Liver (tissue), 9 donors: Measurements from ENCODE around the gene NTN3. TPM values are rescaled to one million over a fixed set of nuclear protein-coding genes. Genes with fewer than 3 reads are reported as not detected.

ENCODE experiments used
- DNase-seq: peaks from one replicate; pipeline ENCODE4 v3.0.0-alpha.2; 2017; ENCODE audit warnings: low spot score
- H3K27ac ChIP-seq, 2 donors: one replicate each; pipeline ENCODE4 v1.7.0; 2013; ENCODE audit warnings: inconsistent platforms in 2 of 2, low read length in 2 of 2, control low read depth in 1 of 2, low read depth in 1 of 2, mild to moderate bottlenecking in 1 of 2
- H3K27me3 ChIP-seq, 4 donors: one replicate each; pipeline versions ENCODE4 v1.6.1 to v1.7.0; 2013; ENCODE audit warnings: low read length in 3 of 4, inconsistent platforms in 1 of 4, mild to moderate bottlenecking in 1 of 4, moderate library complexity in 1 of 4; ENCODE audit not compliant: control insufficient read depth in 4 of 4, insufficient read depth in 4 of 4
- H3K36me3 ChIP-seq, 4 donors: one replicate each; pipeline versions ENCODE4 v1.6.1 to v1.7.0; 2013; ENCODE audit warnings: low read length in 3 of 4, mild to moderate bottlenecking in 3 of 4, low read depth in 1 of 4, moderate library complexity in 1 of 4; ENCODE audit not compliant: control insufficient read depth in 4 of 4, insufficient read depth in 3 of 4
- H3K4me1 ChIP-seq, 4 donors: one replicate each; pipeline versions ENCODE4 v1.6.1 to v1.7.0; 2013; ENCODE audit warnings: low read length in 3 of 4, mild to moderate bottlenecking in 3 of 4, moderate library complexity in 1 of 4; ENCODE audit not compliant: control insufficient read depth in 4 of 4, insufficient read depth in 4 of 4
- H3K4me3 ChIP-seq, 3 donors: one replicate each; pipeline versions ENCODE4 v1.6.1 to v1.7.0; 2013; ENCODE audit warnings: low read length in 3 of 3, control low read depth in 1 of 3, low read depth in 1 of 3, mild to moderate bottlenecking in 1 of 3
- H3K9ac ChIP-seq, 2 donors: one replicate each; pipeline ENCODE4 v1.7.0; 2013; ENCODE audit warnings: low read length in 2 of 2, mild to moderate bottlenecking in 2 of 2, moderate library complexity in 2 of 2, control low read depth in 1 of 2, low read depth in 1 of 2
- H3K9me3 ChIP-seq, 4 donors: one replicate each; pipeline versions ENCODE4 v1.6.1 to v1.7.0; 2013; ENCODE audit warnings: low read length in 3 of 4; ENCODE audit not compliant: control insufficient read depth in 4 of 4
- ATF3 ChIP-seq: IDR thresholded peaks from 2 replicates; pipeline ENCODE4 v1.6.1; 2016; ENCODE audit warnings: antibody characterized with exemption
- CTCF ChIP-seq: fragments of 150-350 bp; IDR thresholded peaks from 2 replicates; pipeline ENCODE4 v1.5.1; 2017; ENCODE audit warnings: improper control_type of control experiment, low read depth, low read length; ENCODE audit not compliant: missing input control
- EGR1 ChIP-seq, 2 donors: IDR thresholded peaks; 2 replicates each; pipeline ENCODE4 v1.6.1; 2016 to 2018; ENCODE audit warnings: antibody characterized with exemption in 2 of 2, low read depth in 2 of 2
- FOXA2 ChIP-seq: IDR thresholded peaks from 2 replicates; pipeline ENCODE4 v1.6.1; 2016; ENCODE audit warnings: antibody characterized with exemption
- MAX ChIP-seq: IDR thresholded peaks from 2 replicates; pipeline ENCODE4 v1.6.1; 2016; ENCODE audit warnings: antibody characterized with exemption
- NR2F2 ChIP-seq: IDR thresholded peaks from 2 replicates; pipeline ENCODE4 v1.6.1; 2016; ENCODE audit warnings: antibody characterized with exemption
- RAD21 ChIP-seq, 2 donors: IDR thresholded peaks; 2 replicates each; pipeline ENCODE4 v1.6.1; 2016; ENCODE audit warnings: antibody characterized with exemption in 2 of 2, mild to moderate bottlenecking in 2 of 2
- REST ChIP-seq: IDR thresholded peaks from 2 replicates; pipeline ENCODE4 v1.6.1; 2016; ENCODE audit warnings: antibody characterized with exemption, mild to moderate bottlenecking
- RXRA ChIP-seq, 2 donors: IDR thresholded peaks; 2 replicates each; pipeline ENCODE4 v1.6.1; 2017 to 2018; ENCODE audit warnings: antibody characterized with exemption in 2 of 2, mild to moderate bottlenecking in 1 of 2
- TAF1 ChIP-seq: conservative IDR thresholded peaks from 2 replicates; pipeline ENCODE4 v1.6.1; 2016; ENCODE audit warnings: antibody characterized with exemption, mild to moderate bottlenecking
- ZBTB33 ChIP-seq: IDR thresholded peaks from 2 replicates; pipeline ENCODE4 v1.6.1; 2016; ENCODE audit warnings: antibody characterized with exemption
- WGBS: extraction: QIAGEN DNeasy Blood & Tissue Kit; methylation state at CpG from one replicate; pipeline ENCODE4 v1.1.7; 2013; 5-methylcytosine and 5-hydroxymethylcytosine counted together
- polyA plus RNA-seq, 2 donors: library from polyadenylated mRNA; stranded (reverse) in 1 of 2; unstranded in 1 of 2; fragments of 200-250 nt in 1 of 2; fragments of >200 nt in 1 of 2; fragmentation: Nextera tagmentation in 1 of 2; extraction: Ambion mirVana in 1 of 2; gene quantifications; one replicate each; pipeline versions ENCODE4 v1.2.1 to v1.2.3, GENCODE V29; 2013 to 2015
- total RNA-seq, 2 donors: library from RNA; depleted of rRNA; stranded (reverse); fragments of >200 nt; gene quantifications; one replicate each; pipeline ENCODE4 v1.2.3, GENCODE V29; 2014
- donor health status: healthy.
- donor health status: healthy.
- donor health status: healthy.
- donor health status: healthy.
- donor health status: healthy.

The NTN3 gene
- total and polyA plus RNA-seq, 4 donors, result 0.19 to 2.3 (median 0.28) TPM; not detected in 1

- DNase-seq, result no peak
- WGBS, result 74% methylated on average over 13 of the region's 13 CpGs
These were observed 21.2 kb downstream of the NTN3 start for GRCh38 chr16:2492292-2492691.

More at GRCh38 chr16:2492292-2492691, 21.2 kb downstream of the NTN3 start:
- Histone ChIP-seq H3K4me1 (peaks cover 2 to 13% (median 6%) of the 10 kb centered on the region in 4 donors), H3K9ac (no peak overlapping the region), H3K27me3 (no peaks in the 10 kb centered on the region), H3K9me3 (no peaks in the 10 kb centered on the region), H3K27ac (no peak overlapping the region), H3K36me3 (peaks cover 0 to 12% (median under 1%) of the 10 kb centered on the region in 4 donors), H3K4me3 (no peak overlapping the region)
- TF ChIP-seq RAD21 (IDR thresholded peaks at IDR 0.05), result no peak
- TF ChIP-seq RXRA (IDR thresholded peaks at IDR 0.05), result no peak
- TF ChIP-seq CTCF, result no peak
- TF ChIP-seq EGR1 (IDR thresholded peaks at IDR 0.05; ENCODE audit: low read depth in 2 of 2), result no peak
- no peak for TF ChIP-seq NR2F2
- no peak for TF ChIP-seq TAF1
- TF ChIP-seq ATF3, result no peak
- no peak for TF ChIP-seq FOXA2
- TF ChIP-seq MAX, result no peak
- TF ChIP-seq ZBTB33, result no peak
- TF ChIP-seq REST, result no peak
